H1 (cell line): ENCODE measurements around the gene MDK. TPM values are rescaled to one million over a fixed set of nuclear protein-coding genes. Genes with fewer than 3 reads are reported as not detected.

Source experiments
- CTCF ChIA-PET: fragments of 300-600 bp; sonication (Branson Sonifier 250); formaldehyde crosslinking; loops from one replicate; lab custom pipeline; 2021; ENCODE audit not compliant: partially characterized antibody; lab: Charles Lee
- POLR2A ChIA-PET: fragments of 300-600 bp; sonication (Branson Sonifier 250); formaldehyde crosslinking; loops from one replicate; lab custom pipeline; 2021; ENCODE audit warnings: inconsistent platforms; ENCODE audit not compliant: partially characterized antibody; lab: Charles Lee
- DNase-seq, 2 experiments: peaks; one replicate each; pipeline versions ENCODE4 v3.0.0 to v3.0.0-alpha.2; 2010 to 2022; ENCODE audit warnings: low spot score in 2 of 2, low read depth in 1 of 2, mixed read lengths in 1 of 2
- FAIRE-seq: peaks from 2 replicates; lab custom pipeline; 2011; peaks lifted over from hg19 to GRCh38; lab: Jason Lieb, UNC
- H2AFZ ChIP-seq: 2 replicates; pipeline ENCODE4 v1.8.1; 2012; ENCODE audit warnings: low read length, inconsistent platforms
- H2AK5ac ChIP-seq: 2 replicates; pipeline ENCODE4 v1.6.1; 2013; ENCODE audit warnings: low read depth, low read length
- H2BK120ac ChIP-seq: replicated peaks from 2 replicates; pipeline ENCODE3; 2013; ENCODE audit warnings: low read depth, low read length, inconsistent platforms
- H2BK12ac ChIP-seq: 2 replicates; pipeline ENCODE4 v1.6.1; 2013; ENCODE audit warnings: low read depth, low read length
- H2BK15ac ChIP-seq: 2 replicates; pipeline ENCODE4 v1.6.1; 2013; ENCODE audit warnings: low read length
- H2BK20ac ChIP-seq: 2 replicates; pipeline ENCODE4 v1.6.1; 2013; ENCODE audit warnings: low read length
- H2BK5ac ChIP-seq: 2 replicates; pipeline ENCODE4 v1.6.1; 2013; ENCODE audit warnings: low read depth, low read length
- H3K14ac ChIP-seq: 2 replicates; pipeline ENCODE4 v1.6.1; 2013; ENCODE audit warnings: inconsistent platforms; ENCODE audit not compliant: insufficient read length
- H3K18ac ChIP-seq: 2 replicates; pipeline ENCODE4 v1.6.1; 2013; ENCODE audit warnings: low read length; ENCODE audit errors: extremely low read depth
- H3K23ac ChIP-seq: 2 replicates; pipeline ENCODE4 v1.6.1; 2013; ENCODE audit warnings: inconsistent platforms; ENCODE audit not compliant: insufficient read length
- H3K23me2 ChIP-seq: 2 replicates; pipeline ENCODE4 v1.6.1; 2013; ENCODE audit warnings: low read depth, low read length
- H3K27ac ChIP-seq: 2 replicates; pipeline ENCODE4 v1.6.1; 2011; ENCODE audit warnings: low read depth, low read length, inconsistent platforms
- H3K27me3 ChIP-seq, 4 experiments: replicated peaks in 1 of 4; 1 replicate in 1 of 4; 2 replicates in 3 of 4; pipeline versions ENCODE4 v1.6.1 to v1.8.1; 2011 to 2013; ENCODE audit warnings: low read length in 3 of 4, mild to moderate bottlenecking in 3 of 4, inconsistent platforms in 2 of 4, mixed read lengths in 2 of 4, moderate library complexity in 1 of 4; ENCODE audit not compliant: control insufficient read depth in 3 of 4, insufficient read depth in 3 of 4; ENCODE audit errors: extremely low read depth in 1 of 4
- H3K36me3 ChIP-seq, 4 experiments: 2 replicates each; pipeline versions ENCODE4 v1.6.1 to v1.8.1; 2011 to 2013; ENCODE audit warnings: mild to moderate bottlenecking in 4 of 4, low read length in 3 of 4, moderate library complexity in 2 of 4, control low read depth in 1 of 4, inconsistent platforms in 1 of 4; ENCODE audit not compliant: insufficient read depth in 4 of 4, control insufficient read depth in 2 of 4
- H3K4ac ChIP-seq: replicated peaks from 2 replicates; pipeline ENCODE3; 2013; ENCODE audit warnings: low read length, low read depth, mixed read lengths, inconsistent platforms; ENCODE audit not compliant: insufficient read length
- H3K4me1 ChIP-seq, 4 experiments: replicated peaks in 1 of 4; 1 replicate in 1 of 4; 2 replicates in 3 of 4; pipeline versions ENCODE4 v1.6.1 to v1.8.1; 2011 to 2013; ENCODE audit warnings: low read length in 3 of 4, inconsistent platforms in 2 of 4, mixed read lengths in 1 of 4; ENCODE audit not compliant: insufficient read depth in 4 of 4, control insufficient read depth in 3 of 4
- H3K4me2 ChIP-seq, 2 experiments: 2 replicates each; pipeline versions ENCODE4 v1.6.1 to v1.8.1; 2011 to 2013; ENCODE audit warnings: low read depth in 2 of 2, low read length in 2 of 2, control low read depth in 1 of 2, inconsistent platforms in 1 of 2, mild to moderate bottlenecking in 1 of 2; ENCODE audit not compliant: insufficient read depth in 1 of 2
- H3K4me3 ChIP-seq, 4 experiments: fragments of 200-600, 300-600 bp in 1 of 4; sonication (generic), shearing (Covaris generic), sonication (Bioruptor Twin) in 1 of 4; 2 replicates each; pipeline versions ENCODE4 v1.5.1 to v1.8.1; 2011 to 2016; ENCODE audit warnings: low read length in 4 of 4, low read depth in 3 of 4, control low read depth in 2 of 4, inconsistent platforms in 2 of 4, mild to moderate bottlenecking in 2 of 4, mixed read lengths in 1 of 4, moderate library complexity in 1 of 4; ENCODE audit not compliant: insufficient read depth in 2 of 4; ENCODE audit errors: extremely low read depth in 1 of 4
- H3K56ac ChIP-seq: replicated peaks from 2 replicates; pipeline ENCODE3; 2013; ENCODE audit warnings: low read depth, mild to moderate bottlenecking, mixed read lengths, low read length, inconsistent platforms; ENCODE audit not compliant: insufficient read length
- H3K79me1 ChIP-seq: 2 replicates; pipeline ENCODE4 v1.6.1; 2013; ENCODE audit warnings: low read depth, low read length, control low read depth
- H3K79me2 ChIP-seq, 2 experiments: 2 replicates each; pipeline versions ENCODE4 v1.6.1 to v1.8.1; 2012 to 2013; ENCODE audit warnings: low read length in 2 of 2, mild to moderate bottlenecking in 2 of 2, inconsistent platforms in 1 of 2; ENCODE audit not compliant: insufficient read depth in 2 of 2, control insufficient read depth in 1 of 2
- H3K9ac ChIP-seq, 4 experiments: replicated peaks in 1 of 4; 1 replicate in 1 of 4; 2 replicates in 3 of 4; pipeline versions ENCODE4 v1.6.1 to v1.8.1; 2011 to 2013; ENCODE audit warnings: low read depth in 3 of 4, low read length in 3 of 4, control low read depth in 2 of 4, mild to moderate bottlenecking in 2 of 4, moderate library complexity in 2 of 4, inconsistent platforms in 1 of 4; ENCODE audit errors: extremely low read depth in 1 of 4
- H3K9me3 ChIP-seq, 2 experiments: 2 replicates each; pipeline versions ENCODE4 v1.6.1 to v1.8.1; 2012 to 2013; ENCODE audit warnings: mild to moderate bottlenecking in 2 of 2, moderate library complexity in 2 of 2, control low read depth in 1 of 2, inconsistent platforms in 1 of 2, low read depth in 1 of 2, low read length in 1 of 2, mixed read lengths in 1 of 2; ENCODE audit not compliant: insufficient read depth in 2 of 2
- H4K20me1 ChIP-seq, 2 experiments: replicated peaks in 1 of 2; 2 replicates each; pipeline versions ENCODE3 to v1.8.1; 2011 to 2013; ENCODE audit warnings: inconsistent platforms in 2 of 2, low read length in 2 of 2, mild to moderate bottlenecking in 1 of 2; ENCODE audit not compliant: insufficient read depth in 2 of 2, control insufficient read depth in 1 of 2
- H4K5ac ChIP-seq: 2 replicates; pipeline ENCODE4 v1.6.1; 2013; ENCODE audit warnings: low read length, low read depth, mixed read lengths, inconsistent platforms; ENCODE audit not compliant: insufficient read length
- H4K8ac ChIP-seq: 2 replicates; pipeline ENCODE4 v1.8.0; 2013; ENCODE audit warnings: mild to moderate bottlenecking, moderate library complexity, low read length, inconsistent platforms; ENCODE audit not compliant: insufficient read depth; ENCODE audit errors: extremely low read depth
- H4K91ac ChIP-seq: replicated peaks from 2 replicates; pipeline ENCODE3; 2013; ENCODE audit warnings: low read length, mixed read lengths, inconsistent platforms; ENCODE audit not compliant: insufficient read length
- CHD1 ChIP-seq: IDR thresholded peaks from 2 replicates; pipeline ENCODE4 v1.6.1; 2012; ENCODE audit warnings: low read depth, low read length, improper control_type of control experiment
- CREB1 ChIP-seq: IDR thresholded peaks from 2 replicates; pipeline ENCODE4 v1.6.1; 2012; ENCODE audit warnings: inconsistent platforms
- EP300 ChIP-seq, 2 experiments: IDR thresholded peaks; 1 replicate in 1 of 2; 2 replicates in 1 of 2; pipeline ENCODE4 v1.6.1; 2011 to 2012; ENCODE audit warnings: low read depth in 2 of 2, low read length in 2 of 2, mild to moderate bottlenecking in 2 of 2, borderline replicate concordance in 1 of 2, inconsistent platforms in 1 of 2, moderate library complexity in 1 of 2
- GABPA ChIP-seq: IDR thresholded peaks from 2 replicates; pipeline ENCODE4 v1.6.1; 2011; ENCODE audit warnings: mild to moderate bottlenecking, low read length, moderate library complexity, borderline replicate concordance; ENCODE audit not compliant: insufficient read depth
- KDM4A ChIP-seq: IDR thresholded peaks from one replicate; pipeline ENCODE4 v1.7.1; 2012; ENCODE audit warnings: low read depth, mild to moderate bottlenecking, moderate library complexity, low read length, inconsistent platforms; ENCODE audit not compliant: severe bottlenecking
- POLR2AphosphoS5 ChIP-seq: IDR thresholded peaks from 2 replicates; pipeline ENCODE4 v1.6.1; 2011; ENCODE audit warnings: low read depth, low read length
- SRF ChIP-seq: IDR thresholded peaks from 2 replicates; pipeline ENCODE4 v1.6.1; 2011; ENCODE audit warnings: mild to moderate bottlenecking, low read depth, low read length, moderate library complexity
- WGBS, 2 experiments: shearing (Covaris generic) in 1 of 2; methylation state at CpG; one replicate each; pipeline versions ENCODE4 v1.1.6 to v1.1.7; 2013 to 2015; ENCODE audit warnings: low lambda C conversion rate in 2 of 2, mixed read lengths in 2 of 2, inconsistent platforms in 1 of 2, low coverage in 1 of 2, missing lambda C conversion rate in 1 of 2; ENCODE audit not compliant: insufficient replicate concordance in 2 of 2, insufficient coverage in 1 of 2, insufficient read length in 1 of 2; ENCODE audit errors: extremely low coverage in 1 of 2, missing lambda C conversion rate in 1 of 2; 5-methylcytosine and 5-hydroxymethylcytosine counted together
- polyA plus RNA-seq, 7 experiments: library from polyadenylated mRNA; depleted of rRNA in 3 of 7; stranded (reverse) in 5 of 7; unstranded in 2 of 7; fragments of >200 nt in 5 of 7; fragments of 200-250 nt in 2 of 7; gene quantifications; 1 replicate in 5 of 7; 2 replicates in 1 of 7; 4 replicates in 1 of 7; pipeline versions ENCODE4 v1.2.1 to v1.2.3, GENCODE V29; 2011 to 2013; ENCODE audit warnings: missing spikeins in 2 of 7, mixed read lengths in 2 of 7
- total RNA-seq: library from RNA; stranded (reverse); fragmentation: NEBNext Ultra II Directional; extraction: Animal tissue kit (Norgen Biotek cat#: 25700); gene quantifications from 2 replicates; pipeline ENCODE4 v1.2.1, GENCODE V29; 2021

The MDK gene
- total and polyA plus RNA-seq, 2 of the 8 experiments (the other 6 are each of a cell fraction or from before 2014, with no cell fraction given), result 309 to 606 TPM

GRCh38 chr11:46402957-46403902 lies 21.8 kb downstream of the MDK start:
- no peak overlapping the region for H3K9ac ChIP-seq
- no peak overlapping the region for H4K8ac ChIP-seq
- no peak overlapping the region for H2BK12ac ChIP-seq
- H3K36me3 ChIP-seq, result peaks cover 2 to 19% (median 9%) of the 10 kb centered on the region in 4 experiments; a peak in 4 of 8 replicates
- CTCF ChIA-PET, result interaction anchor here (0.9 to 11.6 kb wide), 10 partner anchors 10 to 139 kb away, joined by 3 to 124 read pairs (median 4); partner anchors contain the start of gene CHRM4
- H4K20me1 ChIP-seq, result peaks cover 0 to 1% of the 10 kb centered on the region in 2 experiments
- no peak overlapping the region for H2BK120ac ChIP-seq
- H3K56ac ChIP-seq, result no peak overlapping the region
- no peak for FAIRE-seq
- no peak overlapping the region for H3K27ac ChIP-seq
- H3K79me2 ChIP-seq, result no peaks in the 10 kb centered on the region
- no peak overlapping the region for H4K5ac ChIP-seq
- H2AFZ ChIP-seq, result no peak overlapping the region
- no peaks in the 10 kb centered on the region for H3K27me3 ChIP-seq
- H3K23ac ChIP-seq, result no peak overlapping the region
- DNase-seq, result no peak
- no peak overlapping the region for H3K14ac ChIP-seq
- H3K23me2 ChIP-seq, result no peaks in the 10 kb centered on the region
- H2AK5ac ChIP-seq, result no peak overlapping the region
- POLR2A ChIA-PET, result interaction anchor here (2.5 kb wide), 1 partner anchor 11 kb away, joined by 8 read pairs; the partner anchor contains the start of gene CHRM4
- H4K91ac ChIP-seq, result no peak overlapping the region
- no peak overlapping the region for H3K4me2 ChIP-seq
- 98% methylated on average over 6 of the region's 6 CpGs; no CpG with 5 or more reads in 1 of the 2 experiments for WGBS, 2 experiments
- H3K4me1 ChIP-seq, result no peaks in the 10 kb centered on the region
- H3K18ac ChIP-seq, result no peak overlapping the region
- H2BK20ac ChIP-seq, result no peak overlapping the region
- H3K4ac ChIP-seq, result no peak overlapping the region
- no peak overlapping the region for H2BK5ac ChIP-seq
- H3K79me1 ChIP-seq, result no peaks in the 10 kb centered on the region
- no peak overlapping the region for H3K4me3 ChIP-seq
- H3K9me3 ChIP-seq, result no peaks in the 10 kb centered on the region
- no peak overlapping the region for H2BK15ac ChIP-seq
- TF ChIP-seq KDM4A, result no peak
- no peak for TF ChIP-seq CHD1
- no peak for TF ChIP-seq GABPA
- TF ChIP-seq CREB1, result no peak
- TF ChIP-seq SRF, result no peak
- TF ChIP-seq EP300 (IDR thresholded peaks at IDR 0.05; ENCODE audit: borderline replicate concordance in 1 of 2, low read depth in 2 of 2, low read length in 2 of 2), result no peak
- TF ChIP-seq POLR2AphosphoS5, result no peak
